GM23248 (cell line): ENCODE results near the gene PLA2G2A. TPM values are rescaled to one million over a fixed set of nuclear protein-coding genes. Genes with fewer than 3 reads are reported as not detected.

Experiments
- DNase-seq: peaks from one replicate; pipeline ENCODE4 v3.0.0-alpha.2; 2015
- H2AFZ ChIP-seq: fragments of 200-600 bp; sonication (generic); 2 replicates; pipeline ENCODE4 v1.6.1; 2016; ENCODE audit warnings: antibody characterized with exemption
- H3F3A ChIP-seq: fragments of 200-600 bp; sonication (generic); 2 replicates; pipeline ENCODE4 v1.6.1; 2016; ENCODE audit warnings: mild to moderate bottlenecking, antibody characterized with exemption, mixed run types; ENCODE audit not compliant: insufficient read depth
- H3K27ac ChIP-seq: fragments of 200-600 bp; sonication (generic); 2 replicates; pipeline ENCODE4 v1.5.1; 2016; ENCODE audit warnings: mild to moderate bottlenecking
- H3K27me3 ChIP-seq: fragments of 200-600 bp; sonication (generic); replicated peaks from 2 replicates; pipeline ENCODE4 v1.6.1; 2016; ENCODE audit warnings: mild to moderate bottlenecking; ENCODE audit not compliant: insufficient read depth
- H3K36me3 ChIP-seq: fragments of 200-600 bp; sonication (generic); 2 replicates; pipeline ENCODE4 v1.6.1; 2016; ENCODE audit warnings: low read depth, mild to moderate bottlenecking
- H3K4me1 ChIP-seq: fragments of 200-600 bp; sonication (generic); 2 replicates; pipeline ENCODE4 v1.6.1; 2016; ENCODE audit warnings: mild to moderate bottlenecking; ENCODE audit not compliant: insufficient read depth
- H3K4me2 ChIP-seq: fragments of 200-600 bp; sonication (generic); one replicate; pipeline ENCODE4 v1.6.1; 2016; ENCODE audit warnings: mild to moderate bottlenecking; ENCODE audit not compliant: unreplicated experiment
- H3K4me3 ChIP-seq: fragments of 200-600 bp; sonication (generic); 2 replicates; pipeline ENCODE4 v1.5.1; 2016; ENCODE audit warnings: mild to moderate bottlenecking
- H3K79me2 ChIP-seq: fragments of 200-600 bp; sonication (generic); 2 replicates; pipeline ENCODE4 v1.6.1; 2016; ENCODE audit warnings: mild to moderate bottlenecking; ENCODE audit not compliant: insufficient read depth
- H3K9ac ChIP-seq: fragments of 200-600 bp; sonication (generic); 2 replicates; pipeline ENCODE4 v1.6.1; 2016; ENCODE audit warnings: mild to moderate bottlenecking
- H3K9me2 ChIP-seq: fragments of 200-600 bp; sonication (generic); 2 replicates; pipeline ENCODE4 v1.6.1; 2016; ENCODE audit warnings: mixed run types, mild to moderate bottlenecking, moderate library complexity; ENCODE audit not compliant: insufficient read depth
- H3K9me3 ChIP-seq: fragments of 200-600 bp; sonication (generic); one replicate; pipeline ENCODE4 v1.6.1; 2017; ENCODE audit warnings: low read depth
- H4K20me1 ChIP-seq: fragments of 200-600 bp; sonication (generic); 2 replicates; pipeline ENCODE4 v1.6.0; 2016; ENCODE audit not compliant: insufficient read depth
- EZH2 ChIP-seq: fragments of 200-600 bp; sonication (generic); IDR thresholded peaks from 2 replicates; pipeline ENCODE4 v1.6.1; 2018; ENCODE audit warnings: antibody characterized with exemption, mild to moderate bottlenecking; ENCODE audit not compliant: insufficient read depth, poor library complexity, severe bottlenecking
- EZH2phosphoT487 ChIP-seq: fragments of 200-600 bp; sonication (generic); IDR thresholded peaks from 2 replicates; pipeline ENCODE4 v1.6.1; 2018; ENCODE audit warnings: antibody characterized with exemption, moderate library complexity, mild to moderate bottlenecking, low read depth; ENCODE audit not compliant: insufficient read depth
- WGBS, 2 experiments: methylation state at CpG; one replicate each; pipeline ENCODE4 v1.1.6; 2015 to 2017; ENCODE audit warnings: low lambda C conversion rate in 2 of 2, low coverage in 1 of 2; ENCODE audit errors: missing lambda C conversion rate in 2 of 2; 5-methylcytosine and 5-hydroxymethylcytosine counted together
- in situ Hi-C: fragments of 300-500 bp; cut with MboI; formaldehyde crosslinking; loops from 2 replicates; pipeline ENCODE4 v1.15.0; 2020
- polyA plus RNA-seq: library from polyadenylated mRNA; unstranded; fragments of >200 nt; fragmentation: Nextera tagmentation; extraction: Ambion mirVana; gene quantifications from 2 replicates; pipeline ENCODE4 v1.2.1, GENCODE V29; 2016
- total RNA-seq: library from RNA; depleted of rRNA; stranded (reverse); fragments of >200 nt; shearing (Covaris generic); gene quantifications from 2 replicates; pipeline ENCODE4 v1.2.3, GENCODE V29; 2014

PLA2G2A gene
- total and polyA plus RNA-seq, 2 experiments from 2014 or later, result 0.35 TPM; not detected in 1

- TF ChIP-seq EZH2 (no peak), EZH2phosphoT487 (no peak)
- no peak overlapping the region for H3K27ac ChIP-seq
- no peaks in the 10 kb centered on the region for H3K79me2 ChIP-seq
- H3K9ac ChIP-seq, result no peak overlapping the region
- WGBS, 2 experiments, result 77 to 81% methylated on average over 12 of the region's 12 CpGs
- no peaks in the 10 kb centered on the region for H4K20me1 ChIP-seq
- no peaks in the 10 kb centered on the region for H3K36me3 ChIP-seq
- H3K9me2 ChIP-seq, result no peaks in the 10 kb centered on the region
- peaks cover 20% of the 10 kb centered on the region for H3K27me3 ChIP-seq
- no peaks in the 10 kb centered on the region for H3F3A ChIP-seq
- H3K4me1 ChIP-seq, result no peaks in the 10 kb centered on the region
- DNase-seq, result no peak
- in situ Hi-C loops, result no loop called here
- H2AFZ ChIP-seq, result no peak overlapping the region
- H3K4me3 ChIP-seq, result no peak overlapping the region
- no peaks in the 10 kb centered on the region for H3K9me3 ChIP-seq
- no peak overlapping the region for H3K4me2 ChIP-seq
Measured at GRCh38 chr1:19981507-19982312, 2.3 kb upstream of the PLA2G2A start.

- TF ChIP-seq EZH2phosphoT487, result no peak
- no peak for TF ChIP-seq EZH2
- in situ Hi-C loops, result no loop called here
Measured at GRCh38 chr1:19981170-19981506, 1.7 kb upstream of the PLA2G2A start.

GRCh38 chr1:19980314-19980713 lies 896 bp upstream of the PLA2G2A start:
- no peak overlapping the region for H3K4me2 ChIP-seq
- DNase-seq, result no peak
- H3K9me3 ChIP-seq, result no peaks in the 10 kb centered on the region
- H3K4me1 ChIP-seq, result no peaks in the 10 kb centered on the region
- WGBS, 2 experiments, result 63 to 67% methylated on average over 3 of the region's 3 CpGs
- no peak overlapping the region for H2AFZ ChIP-seq
- no peaks in the 10 kb centered on the region for H3K36me3 ChIP-seq
- peaks cover 20% of the 10 kb centered on the region for H3K27me3 ChIP-seq
- in situ Hi-C loops, result no loop called here
- H3K9ac ChIP-seq, result no peak overlapping the region
- no peak overlapping the region for H3K4me3 ChIP-seq
- H3K27ac ChIP-seq, result no peak overlapping the region
- no peaks in the 10 kb centered on the region for H3K79me2 ChIP-seq
- TF ChIP-seq EZH2phosphoT487 (no peak), EZH2 (no peak)
- H3F3A ChIP-seq, result no peaks in the 10 kb centered on the region
- no peaks in the 10 kb centered on the region for H4K20me1 ChIP-seq
- no peaks in the 10 kb centered on the region for H3K9me2 ChIP-seq

More at GRCh38 chr1:19981170-19981506, 1.7 kb upstream of the PLA2G2A start:
- Histone ChIP-seq H4K20me1 (no peaks in the 10 kb centered on the region), H3K4me3 (no peak overlapping the region), H3K4me1 (no peaks in the 10 kb centered on the region), H3K79me2 (no peaks in the 10 kb centered on the region), H3K9me3 (no peaks in the 10 kb centered on the region), H3K4me2 (no peak overlapping the region), H3K36me3 (no peaks in the 10 kb centered on the region), H3K27me3 (peaks cover 20% of the 10 kb centered on the region), H2AFZ (no peak overlapping the region), H3K9ac (no peak overlapping the region), H3K27ac (no peak overlapping the region), H3F3A (no peaks in the 10 kb centered on the region), H3K9me2 (no peaks in the 10 kb centered on the region)
- no peak for DNase-seq
- WGBS, 2 experiments, result 74 to 83% methylated on average over 1 of the region's 1 CpG

GRCh38 chr1:19978143-19978542 lies 1.3 kb downstream of the PLA2G2A start:
- WGBS, 2 experiments, result 73 to 85% methylated on average over 9 of the region's 9 CpGs
- no peak for TF ChIP-seq EZH2phosphoT487
- no peak for TF ChIP-seq EZH2

More at GRCh38 chr1:19978143-19978542, 1.3 kb downstream of the PLA2G2A start:
- no peaks in the 10 kb centered on the region for H3K4me1 ChIP-seq
- H3K27ac ChIP-seq, result no peak overlapping the region
- DNase-seq, result no peak
- H3K36me3 ChIP-seq, result no peaks in the 10 kb centered on the region
- peaks cover 20% of the 10 kb centered on the region for H3K27me3 ChIP-seq
- H3K79me2 ChIP-seq, result no peaks in the 10 kb centered on the region
- no peak overlapping the region for H3K4me3 ChIP-seq
- H3K4me2 ChIP-seq, result no peak overlapping the region
- in situ Hi-C loops, result no loop called here
- H2AFZ ChIP-seq, result no peak overlapping the region
- no peaks in the 10 kb centered on the region for H3K9me3 ChIP-seq
- H3F3A ChIP-seq, result no peaks in the 10 kb centered on the region
- no peak overlapping the region for H3K9ac ChIP-seq
- H3K9me2 ChIP-seq, result no peaks in the 10 kb centered on the region
- H4K20me1 ChIP-seq, result no peaks in the 10 kb centered on the region
